Stomach (tissue), 4 donors: ENCODE results near the gene ITPKB.

Experiments used
- EP300 ChIP-seq: sonication (generic); formaldehyde crosslinking; IDR thresholded peaks from one replicate; pipeline ENCODE4 v1.6.1; 2017; ENCODE audit warnings: antibody characterized with exemption
- POLR2A ChIP-seq, 4 donors: fragments of 450-650 bp; IDR thresholded peaks; one replicate each; pipeline ENCODE4 v1.6.1; 2016; ENCODE audit warnings: antibody characterized with exemption in 4 of 4, control low read depth in 2 of 4, mild to moderate bottlenecking in 1 of 4, moderate library complexity in 1 of 4
- POLR2AphosphoS5 ChIP-seq, 3 donors: sonication (generic); formaldehyde crosslinking; IDR thresholded peaks; one replicate each; pipeline ENCODE4 v1.6.1; 2016; ENCODE audit warnings: antibody characterized with exemption in 3 of 3
- TF ChIP-seq, protein P1 (sequence below), 7 experiments: fragments of 450-650 bp in 4 of 7; fragments of 200-600 bp in 3 of 7; sonication (generic) in 3 of 7; IDR thresholded peaks; one replicate each; pipeline ENCODE4 v1.5.1; 2016 to 2019; ENCODE audit warnings: antibody characterized with exemption in 7 of 7, control low read depth in 2 of 7, mild to moderate bottlenecking in 1 of 7

DNA sequence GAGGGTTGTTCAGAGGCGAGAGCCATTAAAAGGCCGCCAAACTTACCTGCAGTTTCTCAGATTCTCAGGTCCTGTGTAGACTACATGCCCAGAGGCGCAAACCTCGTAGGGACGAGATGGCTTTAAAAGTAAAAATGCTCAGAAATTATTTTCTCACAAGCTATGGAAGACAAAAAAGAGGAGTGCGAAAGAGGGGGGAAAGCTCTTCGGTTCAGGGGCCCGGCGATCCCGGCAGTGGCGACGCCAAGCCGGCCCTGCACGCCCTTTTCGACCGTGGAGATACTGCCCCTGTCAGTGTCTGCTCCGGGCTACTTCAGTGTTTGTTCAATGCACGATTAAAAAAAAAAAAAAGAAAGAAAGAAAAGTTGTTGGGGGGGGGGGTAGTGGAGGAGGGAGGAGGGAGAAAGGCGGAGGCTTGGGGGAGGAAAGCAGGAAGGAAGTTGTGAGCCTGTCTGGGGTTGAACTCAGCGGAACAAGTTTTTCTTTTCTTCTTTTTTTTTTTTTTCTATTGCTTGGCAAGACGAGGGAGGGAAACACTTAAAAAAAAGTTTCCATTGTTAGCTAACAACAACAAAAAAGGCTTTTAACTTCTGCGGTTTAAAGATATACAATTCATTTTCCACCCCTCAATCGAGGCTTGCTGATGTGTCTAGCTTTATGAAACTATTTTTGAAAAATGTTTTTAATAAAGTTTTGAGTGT, at the start of gene ITPKB:
- TF ChIP-seq, protein P1, sequence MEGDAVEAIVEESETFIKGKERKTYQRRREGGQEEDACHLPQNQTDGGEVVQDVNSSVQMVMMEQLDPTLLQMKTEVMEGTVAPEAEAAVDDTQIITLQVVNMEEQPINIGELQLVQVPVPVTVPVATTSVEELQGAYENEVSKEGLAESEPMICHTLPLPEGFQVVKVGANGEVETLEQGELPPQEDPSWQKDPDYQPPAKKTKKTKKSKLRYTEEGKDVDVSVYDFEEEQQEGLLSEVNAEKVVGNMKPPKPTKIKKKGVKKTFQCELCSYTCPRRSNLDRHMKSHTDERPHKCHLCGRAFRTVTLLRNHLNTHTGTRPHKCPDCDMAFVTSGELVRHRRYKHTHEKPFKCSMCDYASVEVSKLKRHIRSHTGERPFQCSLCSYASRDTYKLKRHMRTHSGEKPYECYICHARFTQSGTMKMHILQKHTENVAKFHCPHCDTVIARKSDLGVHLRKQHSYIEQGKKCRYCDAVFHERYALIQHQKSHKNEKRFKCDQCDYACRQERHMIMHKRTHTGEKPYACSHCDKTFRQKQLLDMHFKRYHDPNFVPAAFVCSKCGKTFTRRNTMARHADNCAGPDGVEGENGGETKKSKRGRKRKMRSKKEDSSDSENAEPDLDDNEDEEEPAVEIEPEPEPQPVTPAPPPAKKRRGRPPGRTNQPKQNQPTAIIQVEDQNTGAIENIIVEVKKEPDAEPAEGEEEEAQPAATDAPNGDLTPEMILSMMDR (IDR thresholded peaks at IDR 0.05), result no peak
- TF ChIP-seq EP300 (no peak), POLR2A (IDR thresholded peaks at IDR 0.05) (no peak), POLR2AphosphoS5 (IDR thresholded peaks at IDR 0.05) (peak in 2 of 3 donors; percentile 65 to 69)
